A673 (cell line): ENCODE data around the gene ZNF516.

Source experiments
- CTCF ChIP-seq: fragments of 300-800, 200-600 bp; sonication (generic); conservative IDR thresholded peaks from 2 replicates; pipeline ENCODE4 v1.5.1; 2017; ENCODE audit warnings: low read depth, mild to moderate bottlenecking, antibody characterized with exemption, low read length, moderate library complexity, mixed read lengths
- EZH2 ChIP-seq: fragments of 200-600 bp; sonication (generic); IDR thresholded peaks from 2 replicates; pipeline ENCODE4 v1.6.1; 2017; ENCODE audit warnings: borderline replicate concordance, low read depth, mild to moderate bottlenecking, mixed read lengths, antibody characterized with exemption, low read length; ENCODE audit not compliant: poor library complexity, severe bottlenecking

DNA sequence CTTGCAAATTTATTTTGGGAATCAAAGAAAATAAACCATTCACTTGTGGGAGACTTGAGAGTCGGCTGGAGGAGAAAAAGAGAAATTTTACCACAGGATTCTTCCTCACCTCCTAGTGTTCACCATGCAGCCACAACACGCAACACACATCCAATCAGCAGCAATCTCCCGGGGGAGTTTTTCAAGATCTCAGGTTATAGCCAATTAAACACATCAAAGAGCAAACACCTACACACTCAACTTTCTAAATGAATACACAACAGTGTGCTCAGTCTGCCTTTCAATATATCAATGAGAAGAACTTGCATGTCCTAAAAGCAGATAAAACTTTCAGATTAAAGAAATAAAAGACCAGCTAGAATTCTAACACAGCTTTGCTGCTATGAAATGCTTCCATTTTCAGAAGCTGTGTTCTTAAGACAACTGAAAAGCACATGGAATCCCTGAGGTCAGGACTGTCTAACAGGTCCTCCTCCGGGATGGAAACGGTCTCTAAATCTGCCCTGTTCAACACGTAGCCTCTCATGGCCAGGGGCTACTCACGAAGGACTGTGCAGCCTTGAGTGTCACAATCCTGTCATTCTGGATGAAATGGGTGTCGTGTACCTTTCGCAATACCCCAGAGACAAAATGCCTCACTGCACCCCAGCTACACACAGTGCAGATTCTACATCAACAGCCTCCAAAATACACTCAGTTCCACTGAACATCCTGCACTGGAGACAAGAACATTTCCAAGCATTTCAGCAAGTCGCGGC lies 84.2 kb downstream of the ZNF516 start:
- TF ChIP-seq EZH2 = no peak
- no peak for TF ChIP-seq CTCF
